ENCODE results near the gene ELMO1.

ELMO1 gene

GRCh38 chr7:36945612-36946400 is 502.9 kb downstream of the ELMO1 start:
- TF ChIP-seq SUZ12 (IDR thresholded peaks at IDR 0.05) = no peak
- no peak for TF ChIP-seq BHLHE40 (IDR thresholded peaks at IDR 0.05; ENCODE audit: borderline replicate concordance)
- TF ChIP-seq ELF4 (IDR thresholded peaks at IDR 0.05) = no peak
- no peak for TF ChIP-seq HDGF (IDR thresholded peaks at IDR 0.05; ENCODE audit: borderline replicate concordance)
- TF ChIP-seq NFRKB (IDR thresholded peaks at IDR 0.05) = no peak
- TF ChIP-seq, protein P1, sequence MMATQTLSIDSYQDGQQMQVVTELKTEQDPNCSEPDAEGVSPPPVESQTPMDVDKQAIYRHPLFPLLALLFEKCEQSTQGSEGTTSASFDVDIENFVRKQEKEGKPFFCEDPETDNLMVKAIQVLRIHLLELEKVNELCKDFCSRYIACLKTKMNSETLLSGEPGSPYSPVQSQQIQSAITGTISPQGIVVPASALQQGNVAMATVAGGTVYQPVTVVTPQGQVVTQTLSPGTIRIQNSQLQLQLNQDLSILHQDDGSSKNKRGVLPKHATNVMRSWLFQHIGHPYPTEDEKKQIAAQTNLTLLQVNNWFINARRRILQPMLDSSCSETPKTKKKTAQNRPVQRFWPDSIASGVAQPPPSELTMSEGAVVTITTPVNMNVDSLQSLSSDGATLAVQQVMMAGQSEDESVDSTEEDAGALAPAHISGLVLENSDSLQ (IDR thresholded peaks at IDR 0.05) = no peak
- no peak for TF ChIP-seq FOXM1 (IDR thresholded peaks at IDR 0.05; ENCODE audit: borderline replicate concordance)
- no peak for TF ChIP-seq FOXK2 (IDR thresholded peaks at IDR 0.05)
- CTCF ChIA-PET = no interaction called here
- POLR2A ChIA-PET = no interaction called here

GRCh38 chr7:36944838-36945237 is 503.8 kb downstream of the ELMO1 start:
- TF ChIP-seq, protein P1 (IDR thresholded peaks at IDR 0.05) = no peak
- TF ChIP-seq NFRKB (IDR thresholded peaks at IDR 0.05) (no peak), FOXK2 (IDR thresholded peaks at IDR 0.05) (no peak), HDGF (IDR thresholded peaks at IDR 0.05; ENCODE audit: borderline replicate concordance) (no peak), LEF1 (IDR thresholded peaks at IDR 0.05; ENCODE audit: borderline replicate concordance) (no peak)
- DNase-seq (ENCODE audit: extremely low spot score) = no peak
- ChIA-PET POLR2A (no interaction called here), CTCF (interaction anchor here (0.9 kb wide), 1 partner anchor 237 kb away, joined by 3 read pairs; no protein-coding TSS in a partner anchor)

More at GRCh38 chr7:36945612-36946400, 502.9 kb downstream of the ELMO1 start:
- no peak for DNase-seq (ENCODE audit: extremely low spot score)

GRCh38 chr7:36943591-36944435 is 504.9 kb downstream of the ELMO1 start:
- no peak for DNase-seq (ENCODE audit: extremely low spot score)
- ChIA-PET POLR2A (no interaction called here), CTCF (interaction anchor here (0.9 kb wide), 1 partner anchor 238 kb away, joined by 3 read pairs; no protein-coding TSS in a partner anchor)
- TF ChIP-seq NFRKB (IDR thresholded peaks at IDR 0.05) (no peak), ELF4 (IDR thresholded peaks at IDR 0.05) (no peak), L3MBTL2 (conservative IDR thresholded peaks at IDR 0.05) (no peak), ZNF384 (IDR thresholded peaks at IDR 0.05) (no peak), CTBP1 (IDR thresholded peaks at IDR 0.05; ENCODE audit: borderline replicate concordance) (no peak), SUZ12 (IDR thresholded peaks at IDR 0.05) (no peak)
- TF ChIP-seq, protein P1 (IDR thresholded peaks at IDR 0.05) = no peak

DNA sequence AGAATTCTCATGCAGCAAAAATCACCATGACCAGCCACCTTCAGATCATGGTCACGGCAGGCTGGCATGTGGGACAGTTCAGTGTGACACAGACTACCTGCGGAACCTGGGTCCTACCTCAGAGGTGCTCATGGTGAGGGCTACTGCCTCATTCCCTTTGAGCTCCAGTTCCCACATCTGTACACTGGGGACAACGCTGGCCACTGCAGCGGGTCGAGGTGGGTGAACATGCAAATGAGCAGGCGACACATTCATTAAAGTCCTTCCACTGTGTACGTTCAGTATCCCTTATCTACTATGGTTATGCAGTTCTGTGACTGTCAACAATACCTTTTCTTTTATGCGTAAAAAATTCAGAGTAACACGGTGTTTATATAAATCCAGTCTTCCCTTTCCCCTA is 505.7 kb downstream of the ELMO1 start:
- TF ChIP-seq L3MBTL2 (conservative IDR thresholded peaks at IDR 0.05) = no peak
- no peak for TF ChIP-seq BHLHE40 (IDR thresholded peaks at IDR 0.05; ENCODE audit: borderline replicate concordance)
- TF ChIP-seq ARNT (IDR thresholded peaks at IDR 0.05) = no peak
- no peak for TF ChIP-seq HDGF (IDR thresholded peaks at IDR 0.05; ENCODE audit: borderline replicate concordance)
- no peak for TF ChIP-seq NFRKB (IDR thresholded peaks at IDR 0.05)
- TF ChIP-seq FOXA1 (IDR thresholded peaks at IDR 0.05) = no peak
- TF ChIP-seq TARDBP (IDR thresholded peaks at IDR 0.05) = no peak
- TF ChIP-seq, protein P1 (IDR thresholded peaks at IDR 0.05) = no peak
- TF ChIP-seq FOXM1 (IDR thresholded peaks at IDR 0.05; ENCODE audit: borderline replicate concordance) = no peak
- TF ChIP-seq LEF1 (IDR thresholded peaks at IDR 0.05; ENCODE audit: borderline replicate concordance) = no peak
- TF ChIP-seq SUZ12 (IDR thresholded peaks at IDR 0.05) = no peak
- no peak for TF ChIP-seq ZNF384 (IDR thresholded peaks at IDR 0.05)
- TF ChIP-seq ELF4 (IDR thresholded peaks at IDR 0.05) = no peak
- TF ChIP-seq FOXK2 (IDR thresholded peaks at IDR 0.05) = no peak
- TF ChIP-seq CTBP1 (IDR thresholded peaks at IDR 0.05; ENCODE audit: borderline replicate concordance) = no peak
- no peak for TF ChIP-seq SP1 (IDR thresholded peaks at IDR 0.05)
- CTCF ChIA-PET = no interaction called here
- no peak for DNase-seq (ENCODE audit: extremely low spot score)
- POLR2A ChIA-PET = no interaction called here

DNA sequence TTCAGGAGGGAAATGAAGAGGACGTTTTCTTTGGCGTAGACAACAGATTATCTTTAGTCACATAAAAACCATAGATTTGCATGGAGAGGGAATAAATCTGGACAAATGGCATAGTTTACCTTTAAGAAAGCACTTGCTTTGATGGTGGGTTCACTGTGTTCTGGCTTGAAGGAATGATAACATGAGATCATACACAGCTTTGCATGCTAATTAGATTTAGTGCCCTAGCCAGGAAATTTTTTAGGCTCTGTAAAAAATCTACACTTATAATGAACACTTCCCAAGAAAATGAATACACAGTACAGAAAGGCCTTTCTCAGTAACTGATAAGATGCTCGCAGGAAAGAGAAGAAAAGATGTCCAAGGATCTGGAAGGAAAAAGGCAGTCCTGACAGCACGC is 506.1 kb downstream of the ELMO1 start:
- POLR2A ChIA-PET = no interaction called here
- CTCF ChIA-PET = no interaction called here
- DNase-seq (ENCODE audit: extremely low spot score) = no peak
- TF ChIP-seq TARDBP (IDR thresholded peaks at IDR 0.05) = no peak
- no peak for TF ChIP-seq SUZ12 (IDR thresholded peaks at IDR 0.05)
- TF ChIP-seq CTBP1 (IDR thresholded peaks at IDR 0.05; ENCODE audit: borderline replicate concordance) = no peak
- no peak for TF ChIP-seq BHLHE40 (IDR thresholded peaks at IDR 0.05; ENCODE audit: borderline replicate concordance)
- no peak for TF ChIP-seq HDGF (IDR thresholded peaks at IDR 0.05; ENCODE audit: borderline replicate concordance)
- no peak for TF ChIP-seq FOXA1 (IDR thresholded peaks at IDR 0.05)
- TF ChIP-seq SP1 (IDR thresholded peaks at IDR 0.05) = no peak
- TF ChIP-seq, protein P1 (IDR thresholded peaks at IDR 0.05) = no peak
